ENCODE results near the gene CHAD.

CHAD gene

GRCh38 chr17:50468304-50469207, at the start of gene CHAD:
CHAD (minus strand) TSS chr17:50468880; CDS start chr17:50468813, 67 bp downstream.
- DNase-seq: peak in 1 of 14 donors; percentile 82

- peak in 1 of 14 donors; percentile 60 for DNase-seq
Measured at GRCh38 chr17:50517504-50518383, 49.1 kb upstream of the CHAD start.

GRCh38 chr17:50517011-50517410, 48.3 kb upstream of the CHAD start:
- no peak for DNase-seq

GRCh38 chr17:50514936-50515702, 46.4 kb upstream of the CHAD start:
- peak in 1 of 14 donors; percentile 10 for DNase-seq

GRCh38 chr17:50514388-50514787, 45.7 kb upstream of the CHAD start:
- DNase-seq: no peak

GRCh38 chr17:50513495-50513894, 44.8 kb upstream of the CHAD start:
- no peak for DNase-seq

GRCh38 chr17:50511058-50511457, 42.4 kb upstream of the CHAD start:
- no peak for DNase-seq

- peak in 3 of 14 donors; percentile 9 to 47 (median 9) for DNase-seq
Measured at GRCh38 chr17:50508573-50509460, 40.1 kb upstream of the CHAD start.

GRCh38 chr17:50507871-50508572, 39.3 kb upstream of the CHAD start, which contains the start of gene MYCBPAP:
MYCBPAP (plus strand) TSS chr17:50508439; CDS start chr17:50508675, 236 bp downstream.
- peak in 11 of 14 donors; percentile 12 to 75 (median 41) for DNase-seq

- no peak for DNase-seq
Measured at GRCh38 chr17:50506298-50506697, 37.6 kb upstream of the CHAD start.

- DNase-seq: no peak
Measured at GRCh38 chr17:50505591-50506130, 37.0 kb upstream of the CHAD start.

GRCh38 chr17:50502301-50502990, 33.8 kb upstream of the CHAD start:
- DNase-seq: no peak

GRCh38 chr17:50501054-50501453, 32.4 kb upstream of the CHAD start:
- DNase-seq: no peak

GRCh38 chr17:50499721-50500120, 31.0 kb upstream of the CHAD start:
- DNase-seq: no peak

GRCh38 chr17:50499270-50499669, 30.6 kb upstream of the CHAD start:
- no peak for DNase-seq

GRCh38 chr17:50498021-50498874, 29.6 kb upstream of the CHAD start:
- DNase-seq: no peak

GRCh38 chr17:50495918-50496317, 27.2 kb upstream of the CHAD start:
- DNase-seq: no peak

- DNase-seq: no peak
Measured at GRCh38 chr17:50495217-50495823, 26.6 kb upstream of the CHAD start.
